Mesenchymal stem cell (in vitro differentiated cells and primary cell): ENCODE data around the gene HOXC13.

Source experiments
- DNase-seq: peaks from one replicate; pipeline ENCODE4 v3.0.0-alpha.2; 2013
- H2AFZ ChIP-seq: one replicate; pipeline ENCODE4 v1.6.1; 2013; ENCODE audit warnings: low read depth, mild to moderate bottlenecking, control low read depth, inconsistent platforms, low read length, moderate library complexity
- H2AK5ac ChIP-seq: 2 replicates; pipeline ENCODE4 v1.6.1; 2013; ENCODE audit warnings: low read length, moderate library complexity, mild to moderate bottlenecking, inconsistent platforms; ENCODE audit not compliant: severe bottlenecking
- H2BK120ac ChIP-seq: one replicate; pipeline ENCODE4 v1.6.1; 2013; ENCODE audit warnings: low read depth, mild to moderate bottlenecking, inconsistent platforms, low read length, moderate library complexity
- H2BK12ac ChIP-seq, 2 experiments: one replicate each; pipeline ENCODE4 v1.6.1; 2013; ENCODE audit warnings: inconsistent platforms in 2 of 2, low read length in 2 of 2, mild to moderate bottlenecking in 2 of 2, moderate library complexity in 2 of 2, control low read depth in 1 of 2
- H2BK15ac ChIP-seq: one replicate; pipeline ENCODE4 v1.6.1; 2013; ENCODE audit warnings: mild to moderate bottlenecking, low read depth, inconsistent platforms; ENCODE audit not compliant: poor library complexity, severe bottlenecking
- H2BK5ac ChIP-seq: 2 replicates; pipeline ENCODE4 v1.6.1; 2013; ENCODE audit warnings: low read depth, mild to moderate bottlenecking, low read length, control low read depth, inconsistent platforms; ENCODE audit not compliant: poor library complexity, severe bottlenecking
- H3K14ac ChIP-seq, 2 experiments: one replicate each; pipeline ENCODE4 v1.6.1; 2013; ENCODE audit warnings: inconsistent platforms in 2 of 2, low read length in 2 of 2, control low read depth in 1 of 2, mild to moderate bottlenecking in 1 of 2, moderate library complexity in 1 of 2
- H3K18ac ChIP-seq, 2 experiments: one replicate each; pipeline ENCODE4 v1.6.1; 2013; ENCODE audit warnings: inconsistent platforms in 2 of 2, low read length in 2 of 2, control low read depth in 1 of 2, low read depth in 1 of 2, mild to moderate bottlenecking in 1 of 2
- H3K23ac ChIP-seq, 2 experiments: one replicate each; pipeline ENCODE4 v1.6.1; 2013; ENCODE audit warnings: inconsistent platforms in 2 of 2, low read length in 2 of 2, mild to moderate bottlenecking in 2 of 2, moderate library complexity in 2 of 2, control low read depth in 1 of 2
- H3K27ac ChIP-seq: 2 replicates; pipeline ENCODE4 v1.5.1; 2013; ENCODE audit warnings: mild to moderate bottlenecking, moderate library complexity, low read length, control low read depth, inconsistent platforms; ENCODE audit not compliant: poor library complexity, severe bottlenecking
- H3K27me3 ChIP-seq, 2 experiments: 2 replicates each; pipeline versions ENCODE4 v1.6.1 to v1.7.0; 2013; ENCODE audit warnings: low read length in 2 of 2, mild to moderate bottlenecking in 2 of 2, moderate library complexity in 2 of 2, control low read depth in 1 of 2, inconsistent platforms in 1 of 2; ENCODE audit not compliant: control insufficient read depth in 1 of 2, insufficient read depth in 1 of 2
- H3K36me3 ChIP-seq, 2 experiments: 2 replicates each; pipeline versions ENCODE4 v1.6.1 to v1.7.0; 2013; ENCODE audit warnings: low read length in 2 of 2, control low read depth in 1 of 2, inconsistent platforms in 1 of 2, low read depth in 1 of 2, mild to moderate bottlenecking in 1 of 2; ENCODE audit not compliant: insufficient read depth in 2 of 2, control insufficient read depth in 1 of 2
- H3K4ac ChIP-seq, 2 experiments: one replicate each; pipeline ENCODE4 v1.6.1; 2013; ENCODE audit warnings: inconsistent platforms in 2 of 2, low read length in 2 of 2, mild to moderate bottlenecking in 2 of 2, moderate library complexity in 2 of 2, control low read depth in 1 of 2, low read depth in 1 of 2
- H3K4me1 ChIP-seq: 2 replicates; pipeline ENCODE4 v1.6.1; 2013; ENCODE audit warnings: low read depth, low read length, control low read depth; ENCODE audit not compliant: control insufficient read depth, insufficient read depth
- H3K4me2 ChIP-seq: 2 replicates; pipeline ENCODE4 v1.6.1; 2013; ENCODE audit warnings: low read length, mild to moderate bottlenecking, inconsistent platforms; ENCODE audit not compliant: poor library complexity, severe bottlenecking
- H3K4me3 ChIP-seq, 2 experiments: 2 replicates each; pipeline versions ENCODE4 v1.5.1 to v1.7.0; 2013; ENCODE audit warnings: low read length in 2 of 2, mild to moderate bottlenecking in 2 of 2, control low read depth in 1 of 2, low read depth in 1 of 2; ENCODE audit not compliant: insufficient read depth in 1 of 2
- H3K79me1 ChIP-seq: replicated peaks from 2 replicates; pipeline ENCODE4 v1.6.1; 2013; ENCODE audit warnings: mild to moderate bottlenecking, control low read depth, low read length, inconsistent platforms; ENCODE audit not compliant: poor library complexity, severe bottlenecking
- H3K9ac ChIP-seq: 2 replicates; pipeline ENCODE4 v1.7.0; 2013; ENCODE audit warnings: mild to moderate bottlenecking, low read length, moderate library complexity
- H3K9me3 ChIP-seq: 2 replicates; pipeline ENCODE4 v1.7.0; 2013; ENCODE audit warnings: mild to moderate bottlenecking, low read length; ENCODE audit not compliant: control insufficient read depth
- H4K8ac ChIP-seq: one replicate; pipeline ENCODE4 v1.6.1; 2013; ENCODE audit warnings: inconsistent platforms, mild to moderate bottlenecking, low read length, moderate library complexity
- H4K91ac ChIP-seq: one replicate; pipeline ENCODE4 v1.6.1; 2013; ENCODE audit warnings: mild to moderate bottlenecking, low read length, inconsistent platforms
- WGBS: methylation state at CpG from one replicate; pipeline ENCODE4 v1.1.7; 2013; ENCODE audit warnings: mixed read lengths; 5-methylcytosine and 5-hydroxymethylcytosine counted together

The HOXC13 gene

DNA sequence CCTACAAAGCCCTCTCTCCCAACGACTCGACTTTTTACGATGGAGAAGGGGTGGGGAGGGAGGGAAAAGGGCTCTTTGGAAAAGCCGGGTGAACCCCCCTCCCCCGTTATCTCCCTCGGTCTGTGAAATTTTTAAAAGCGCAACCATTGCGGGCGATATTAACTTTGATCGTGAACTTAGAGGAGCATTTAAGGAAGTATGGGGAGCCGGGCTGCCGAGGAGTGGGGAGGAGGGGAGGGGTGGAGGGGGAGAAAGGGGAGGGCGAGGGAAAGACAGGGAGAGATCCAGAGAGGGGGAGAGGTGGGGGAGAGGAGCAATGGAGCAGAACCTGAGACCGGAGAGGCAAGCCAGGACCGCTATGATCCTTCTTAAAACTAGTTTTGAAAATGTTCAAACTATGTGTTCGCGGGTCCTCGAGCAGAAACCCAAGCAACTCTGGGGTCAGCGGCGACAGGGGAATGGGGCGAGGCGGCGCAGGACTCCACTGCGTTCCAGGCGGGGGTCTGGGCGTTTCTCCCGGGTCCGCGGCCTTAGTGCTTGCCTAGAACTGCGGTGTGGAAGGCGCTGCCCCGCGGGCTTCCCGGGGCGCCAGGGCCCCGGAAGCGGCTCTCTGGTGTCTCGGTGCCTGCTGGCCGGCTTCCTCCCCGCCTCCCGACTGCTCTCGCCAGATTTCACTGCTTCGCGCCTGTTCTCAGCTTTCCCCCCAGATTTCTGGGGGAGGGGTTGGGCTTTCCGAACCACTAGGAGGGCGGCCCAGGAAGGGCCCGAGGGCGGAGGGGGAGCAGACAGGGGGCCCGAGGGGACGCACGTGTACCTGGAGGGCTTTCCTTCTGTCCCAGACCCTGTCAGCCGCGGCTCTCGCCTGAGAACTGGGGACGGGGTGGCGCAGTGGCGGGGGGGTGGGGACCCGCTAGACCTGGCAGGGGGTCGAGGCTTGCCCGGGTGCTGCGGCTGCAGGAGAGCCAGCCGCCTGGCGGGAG lies 35.7 kb downstream of the HOXC13 start, which contains the start of gene HOTAIR:
Gene HOTAIR, minus strand, starts transcription at position 871 of the 980 bp plus-strand sequence.
- H2AFZ ChIP-seq, result no peak within 1 kb of the TSS
- H3K4ac ChIP-seq, result no peak within 1 kb of the TSS
- no peak within 1 kb of the TSS for H3K14ac ChIP-seq
- no peaks in the 10 kb centered on the region for H3K36me3 ChIP-seq
- H2BK120ac ChIP-seq, result no peak within 1 kb of the TSS
- no peak for DNase-seq
- no peak within 1 kb of the TSS for H2BK15ac ChIP-seq
- H3K23ac ChIP-seq, result peak within 1 kb of the TSS in 1 of 2 experiments; percentile 27
- H4K8ac ChIP-seq, result no peak within 1 kb of the TSS
- no peak within 1 kb of the TSS for H3K18ac ChIP-seq
- no peak within 1 kb of the TSS for H4K91ac ChIP-seq
- WGBS, result 7% methylated on average over 44 of the region's 63 CpGs
- H3K27me3 ChIP-seq, result peaks cover 74 to 94% of the 10 kb centered on the region in 2 experiments
- H3K9me3 ChIP-seq, result no peaks in the 10 kb centered on the region
- H2AK5ac ChIP-seq, result no peak within 1 kb of the TSS
- H3K4me2 ChIP-seq, result peak within 1 kb of the TSS; percentile 52
- no peak within 1 kb of the TSS for H2BK5ac ChIP-seq
- peak within 1 kb of the TSS; percentile 53 to 83 for H3K4me3 ChIP-seq
- H3K9ac ChIP-seq, result peak within 1 kb of the TSS; percentile 84
- H3K27ac ChIP-seq, result no peak within 1 kb of the TSS
- H3K79me1 ChIP-seq, result no peaks in the 10 kb centered on the region
- peaks cover 23% of the 10 kb centered on the region for H3K4me1 ChIP-seq
- no peak within 1 kb of the TSS for H2BK12ac ChIP-seq

GRCh38 chr12:53975064-53975471 lies 36.4 kb downstream of the HOXC13 start:
- Histone ChIP-seq H2BK15ac (no peak overlapping the region), H2BK120ac (no peak overlapping the region), H2AFZ (no peak overlapping the region), H4K91ac (no peak overlapping the region), H3K23ac (peak overlapping the region in 1 of 2 experiments; percentile 27), H3K27me3 (peaks cover 67 to 94% of the 10 kb centered on the region in 2 experiments), H3K9me3 (no peaks in the 10 kb centered on the region), H3K18ac (no peak overlapping the region), H2BK12ac (no peak overlapping the region), H3K27ac (no peak overlapping the region), H3K9ac (peak overlapping the region; percentile 84), H3K4me3 (peak overlapping the region; percentile 53 to 83), H3K4me1 (peaks cover 23% of the 10 kb centered on the region), H3K36me3 (no peaks in the 10 kb centered on the region), H3K14ac (no peak overlapping the region), H3K4ac (no peak overlapping the region), H3K4me2 (peak overlapping the region; percentile 52), H4K8ac (no peak overlapping the region), H2AK5ac (no peak overlapping the region), H2BK5ac (no peak overlapping the region), H3K79me1 (no peaks in the 10 kb centered on the region)
- 4% methylated on average over 22 of the region's 25 CpGs for WGBS
- no peak for DNase-seq

DNA sequence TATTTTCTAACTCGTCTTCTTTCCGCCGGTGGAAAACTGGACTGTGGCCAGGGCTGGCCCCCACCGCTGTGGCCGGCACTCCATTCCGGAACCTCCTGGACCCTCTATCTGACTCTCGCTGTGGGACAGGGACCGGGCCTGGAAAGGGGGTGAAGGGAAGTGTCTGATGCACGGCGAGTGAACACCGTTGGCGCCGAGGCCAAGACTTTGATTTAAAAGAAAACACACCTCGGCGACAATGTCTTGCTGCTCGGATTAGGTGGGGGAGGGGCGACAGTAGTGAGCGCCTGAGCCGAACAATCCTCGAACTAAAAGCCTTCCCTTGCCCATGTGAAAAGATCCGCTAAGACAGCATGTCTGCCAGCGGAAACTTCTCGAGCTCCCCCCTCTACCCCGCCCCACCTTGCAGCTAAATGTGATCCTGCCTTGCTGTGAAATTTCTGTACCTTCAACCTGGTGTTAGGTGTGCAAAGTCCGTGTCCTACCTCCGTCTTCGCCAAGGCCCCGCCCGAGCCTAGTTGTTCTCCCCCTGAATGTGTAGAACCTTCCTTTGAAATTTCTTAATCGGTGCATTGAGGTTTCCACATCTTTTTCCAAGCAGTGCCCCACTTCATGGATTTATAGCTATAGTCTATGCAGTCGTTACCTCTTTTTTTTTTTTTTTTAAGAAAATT lies 37.0 kb downstream of the HOXC13 start:
- H3K4me1 ChIP-seq, result peaks cover 23% of the 10 kb centered on the region
- peak overlapping the region; percentile 52 for H3K4me2 ChIP-seq
- no peak overlapping the region for H3K23ac ChIP-seq
- WGBS, result 22% methylated on average over 30 of the region's 31 CpGs
- no peak overlapping the region for H3K4ac ChIP-seq
- peak overlapping the region in 1 of 2 experiments; percentile 83 for H3K4me3 ChIP-seq
- H2AK5ac ChIP-seq, result no peak overlapping the region
- H4K8ac ChIP-seq, result no peak overlapping the region
- H2BK12ac ChIP-seq, result no peak overlapping the region
- no peak overlapping the region for H2BK120ac ChIP-seq
- no peaks in the 10 kb centered on the region for H3K9me3 ChIP-seq
- H2BK15ac ChIP-seq, result no peak overlapping the region
- H2AFZ ChIP-seq, result no peak overlapping the region
- no peaks in the 10 kb centered on the region for H3K79me1 ChIP-seq
- no peaks in the 10 kb centered on the region for H3K36me3 ChIP-seq
- H3K9ac ChIP-seq, result peak overlapping the region; percentile 84
- DNase-seq, result no peak
- no peak overlapping the region for H3K18ac ChIP-seq
- peaks cover 61 to 91% of the 10 kb centered on the region in 2 experiments for H3K27me3 ChIP-seq
- no peak overlapping the region for H4K91ac ChIP-seq
- no peak overlapping the region for H2BK5ac ChIP-seq
- H3K14ac ChIP-seq, result no peak overlapping the region
- no peak overlapping the region for H3K27ac ChIP-seq
